H54 (cell line): ENCODE measurements around the gene SYNPO.
A peak's percentile ranks its signal among the peaks of the same experiment; 100 is the strongest.

Experiments
- DNase-seq: peaks from one replicate; pipeline ENCODE4 v3.0.0; 2011; ENCODE audit warnings: low spot score, mixed read lengths; ENCODE audit not compliant: insufficient read length
- FAIRE-seq: peaks from 3 replicates; lab custom pipeline; 2011; peaks lifted over from hg19 to GRCh38; lab: Jason Lieb, UNC
- POLR2A ChIP-seq: IDR thresholded peaks from 2 replicates; pipeline ENCODE4 v1.6.1; 2011; ENCODE audit warnings: low read depth, mild to moderate bottlenecking, low read length

SYNPO gene

DNA sequence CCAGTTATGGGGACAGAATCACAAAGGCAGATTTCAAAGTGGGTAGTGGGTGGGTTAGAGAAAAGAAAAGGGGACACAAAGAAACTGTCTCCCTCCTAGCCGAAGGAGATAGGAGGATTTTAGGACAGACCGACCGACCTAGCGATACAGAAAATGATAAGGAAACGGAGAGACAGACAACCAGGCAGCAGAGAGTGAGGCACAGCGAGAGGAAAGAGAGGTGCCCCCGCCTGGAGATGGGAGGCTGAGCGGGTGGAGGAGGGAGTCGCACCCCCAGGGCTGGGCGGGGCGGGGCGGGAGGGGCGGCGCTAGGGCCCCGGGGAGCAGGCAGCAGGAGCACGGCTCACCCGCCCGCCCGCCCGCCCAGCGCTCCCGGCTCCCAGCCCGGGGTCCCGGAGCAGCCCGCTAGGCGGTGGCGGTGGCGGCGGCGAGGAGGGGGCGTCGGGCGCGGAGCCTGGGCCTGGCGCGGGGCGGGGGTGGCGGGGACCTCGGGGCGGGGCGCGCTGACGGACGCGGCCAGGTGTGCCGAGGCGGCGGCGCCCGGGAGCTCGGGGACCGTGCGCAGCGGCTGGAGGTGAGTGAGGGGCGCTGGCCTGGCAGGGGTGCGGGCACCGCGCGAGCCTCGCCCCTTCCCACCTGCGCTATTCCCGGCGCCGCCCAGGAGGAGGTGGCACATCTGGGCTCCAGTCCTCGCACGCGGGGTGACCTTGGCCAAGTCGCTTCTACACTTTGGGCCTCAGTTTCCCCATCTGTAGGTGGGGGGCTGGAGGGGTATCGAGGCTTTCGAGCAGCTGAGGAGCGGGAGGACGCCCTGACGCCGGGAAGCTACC lies 15.9 kb upstream of the SYNPO start:
- FAIRE-seq (no peak), DNase-seq (peak; percentile 54)
- TF ChIP-seq POLR2A: no peak

DNA sequence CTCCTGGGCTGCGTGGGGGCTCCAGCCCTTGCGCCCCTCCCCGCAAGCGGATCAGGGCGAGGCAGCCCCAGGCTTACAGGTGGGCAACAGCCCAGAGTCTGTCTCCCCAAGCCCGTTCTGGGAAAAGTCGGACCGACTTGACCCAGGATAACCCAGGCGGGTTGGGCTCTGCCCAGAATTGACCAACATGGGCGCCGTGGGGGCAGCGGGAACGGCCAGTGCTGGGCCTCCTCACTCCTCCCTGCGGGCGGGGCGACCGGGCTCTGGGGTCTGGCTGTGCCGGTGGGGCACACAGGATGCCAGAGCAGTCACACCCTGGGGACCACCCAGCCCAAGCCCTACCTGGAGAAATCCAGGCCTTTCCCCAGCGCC lies 15.3 kb upstream of the SYNPO start:
- TF ChIP-seq POLR2A: no peak
- DNase-seq: no peak
- FAIRE-seq: no peak

DNA sequence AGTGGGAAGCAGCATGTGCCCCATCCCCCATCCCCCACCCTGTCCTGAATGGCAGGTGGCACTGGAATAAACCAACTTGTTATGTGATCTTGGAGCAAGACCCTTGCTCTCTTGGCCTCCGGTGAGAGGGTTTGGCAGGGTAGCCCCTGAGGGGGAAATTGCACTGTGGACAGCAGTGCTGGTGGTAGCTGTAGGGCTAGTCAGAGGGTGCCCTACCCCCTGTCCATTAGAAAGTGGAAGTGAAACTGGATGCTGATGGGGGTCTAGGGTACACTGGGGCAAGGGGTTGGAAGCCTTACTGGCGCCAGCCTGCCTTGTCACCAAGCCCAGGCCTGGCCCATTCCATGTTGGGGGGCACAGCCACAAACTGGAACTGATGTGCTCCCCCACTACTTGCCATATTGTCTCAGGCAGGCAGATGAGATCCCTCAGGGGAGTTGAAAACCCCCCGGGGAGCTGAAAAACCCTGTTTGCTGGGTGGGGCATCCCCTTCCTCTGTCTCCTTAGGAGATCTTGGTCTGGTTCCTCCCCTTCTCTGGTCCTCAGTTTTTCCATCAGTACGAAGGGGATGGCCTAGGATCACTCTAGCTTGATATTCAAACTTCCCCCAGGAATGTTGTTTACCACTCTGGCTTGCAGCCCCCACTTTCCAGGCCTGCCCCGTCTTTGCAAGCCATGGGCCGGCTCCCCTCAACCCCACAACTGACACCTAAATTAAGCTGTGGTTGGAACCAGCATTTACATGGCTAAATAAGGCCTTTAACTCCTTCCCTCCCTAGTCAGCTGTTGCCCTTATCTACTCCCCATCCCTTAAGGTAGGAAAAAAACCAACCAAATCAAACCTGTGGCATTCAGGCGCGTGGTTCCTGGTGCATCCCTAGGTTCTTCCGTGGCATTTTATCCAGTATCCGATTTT lies 14.4 kb upstream of the SYNPO start:
- FAIRE-seq (no peak), DNase-seq (no peak)
- TF ChIP-seq POLR2A: no peak

DNA sequence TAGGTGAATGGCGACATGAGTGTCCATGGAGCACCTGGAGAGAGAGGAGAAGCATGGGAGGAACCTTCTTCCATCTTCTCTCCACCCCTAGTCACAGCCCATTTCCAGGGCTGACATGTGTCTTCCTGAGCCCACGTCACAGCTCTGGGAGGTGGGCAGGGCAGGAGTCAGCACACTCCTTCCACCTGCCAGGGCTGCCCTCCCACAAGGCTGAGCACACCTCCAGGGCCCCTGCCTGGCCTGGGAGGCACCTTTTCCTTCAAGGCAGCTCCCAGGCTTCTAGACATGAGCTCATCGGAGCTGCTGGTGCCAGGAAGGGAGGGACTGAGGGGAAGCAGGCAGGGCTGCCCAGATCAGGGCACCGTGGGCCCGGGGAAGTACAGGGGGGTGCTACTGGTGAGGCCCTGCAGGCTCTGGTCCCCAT lies 13.6 kb upstream of the SYNPO start:
- DNase-seq (no peak), FAIRE-seq (no peak)
- TF ChIP-seq POLR2A: no peak

DNA sequence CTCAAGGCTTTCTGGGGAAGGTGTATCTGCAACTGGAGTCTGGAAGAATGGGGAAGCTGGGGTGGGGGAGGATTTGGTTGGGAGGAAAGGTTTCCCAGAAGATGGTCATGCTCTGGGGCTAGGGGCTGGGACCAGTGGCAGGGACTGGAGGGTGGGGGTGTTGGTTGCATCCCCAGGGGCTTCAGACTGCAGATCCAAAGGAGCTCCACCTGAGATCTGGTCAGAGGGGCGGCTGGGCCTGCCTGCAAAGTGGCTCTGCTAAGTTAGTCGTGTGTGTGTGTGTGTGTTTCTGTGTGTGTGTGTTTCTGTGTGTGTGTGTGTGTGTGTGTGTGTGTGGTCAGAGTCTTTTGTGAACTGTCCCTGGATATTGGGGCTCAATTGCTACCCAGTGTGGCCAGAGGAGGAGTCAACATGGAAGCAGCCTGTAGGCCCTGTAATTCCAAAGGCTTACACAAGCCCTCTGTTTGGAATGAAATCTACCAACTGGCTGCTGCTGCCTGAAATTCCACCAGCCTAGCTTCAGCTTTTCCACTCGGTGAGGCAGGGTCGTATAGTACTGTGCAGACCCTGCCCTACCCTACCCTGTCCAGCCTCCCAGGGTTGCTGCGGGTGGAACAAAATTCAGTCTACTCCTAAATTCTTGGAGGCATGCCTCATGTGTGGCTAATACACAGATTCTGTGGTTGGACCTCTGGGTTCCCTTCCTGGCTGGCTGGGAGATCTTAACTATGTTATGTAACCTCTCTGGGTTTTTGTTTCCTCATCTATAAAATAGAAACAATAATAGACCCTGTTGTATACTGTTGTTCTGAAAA lies 12.5 kb upstream of the SYNPO start:
- no peak for TF ChIP-seq POLR2A
- DNase-seq: peak; percentile 61
- FAIRE-seq: no peak

DNA sequence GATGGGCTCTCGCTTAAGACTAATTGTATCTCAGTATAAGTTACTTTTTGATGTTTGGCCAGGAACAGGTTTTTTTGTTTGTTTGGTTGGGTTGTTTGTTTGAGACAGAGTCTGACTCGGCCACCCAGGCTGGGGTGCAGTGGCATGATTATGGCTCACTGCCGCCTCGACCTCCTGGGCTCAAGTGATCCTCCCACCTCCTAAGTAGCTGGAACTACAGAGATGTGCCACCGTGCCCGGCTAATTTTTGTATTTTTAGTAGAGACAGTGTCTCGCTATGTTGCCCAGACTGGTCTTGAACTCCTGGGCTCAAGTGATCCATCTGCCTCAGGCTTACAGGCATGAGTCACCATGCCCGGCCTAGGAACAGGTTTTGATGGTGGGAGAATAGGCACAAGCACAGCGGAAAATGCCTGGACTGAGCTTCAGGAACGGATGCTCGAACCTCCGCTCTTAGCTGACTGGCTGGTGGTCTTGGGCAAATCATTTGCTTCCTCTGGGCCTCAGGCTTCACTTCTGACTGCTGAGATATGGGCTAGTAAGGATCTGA lies 11.4 kb upstream of the SYNPO start:
- FAIRE-seq (no peak), DNase-seq (no peak)
- no peak for TF ChIP-seq POLR2A

DNA sequence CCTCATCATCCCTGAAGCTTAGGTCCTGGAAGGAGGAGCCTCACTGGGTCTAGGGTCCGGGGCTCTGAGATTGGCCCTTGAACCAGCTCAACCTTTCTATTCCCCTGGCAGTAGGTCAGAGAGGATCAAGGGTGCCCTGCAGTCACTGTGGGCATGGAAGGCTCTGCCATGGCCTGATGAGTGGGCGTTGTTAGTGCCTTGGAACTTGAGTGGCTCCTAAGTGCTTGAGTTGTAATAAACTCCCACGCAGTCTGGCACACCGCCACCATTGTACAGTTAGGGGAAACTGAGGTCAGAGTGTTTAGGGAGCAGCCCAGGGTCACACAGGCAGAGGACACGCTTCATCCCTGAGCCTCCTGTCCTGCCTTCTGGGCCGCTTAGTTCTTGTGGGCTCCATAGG lies 10.4 kb upstream of the SYNPO start:
- no peak for FAIRE-seq

DNA sequence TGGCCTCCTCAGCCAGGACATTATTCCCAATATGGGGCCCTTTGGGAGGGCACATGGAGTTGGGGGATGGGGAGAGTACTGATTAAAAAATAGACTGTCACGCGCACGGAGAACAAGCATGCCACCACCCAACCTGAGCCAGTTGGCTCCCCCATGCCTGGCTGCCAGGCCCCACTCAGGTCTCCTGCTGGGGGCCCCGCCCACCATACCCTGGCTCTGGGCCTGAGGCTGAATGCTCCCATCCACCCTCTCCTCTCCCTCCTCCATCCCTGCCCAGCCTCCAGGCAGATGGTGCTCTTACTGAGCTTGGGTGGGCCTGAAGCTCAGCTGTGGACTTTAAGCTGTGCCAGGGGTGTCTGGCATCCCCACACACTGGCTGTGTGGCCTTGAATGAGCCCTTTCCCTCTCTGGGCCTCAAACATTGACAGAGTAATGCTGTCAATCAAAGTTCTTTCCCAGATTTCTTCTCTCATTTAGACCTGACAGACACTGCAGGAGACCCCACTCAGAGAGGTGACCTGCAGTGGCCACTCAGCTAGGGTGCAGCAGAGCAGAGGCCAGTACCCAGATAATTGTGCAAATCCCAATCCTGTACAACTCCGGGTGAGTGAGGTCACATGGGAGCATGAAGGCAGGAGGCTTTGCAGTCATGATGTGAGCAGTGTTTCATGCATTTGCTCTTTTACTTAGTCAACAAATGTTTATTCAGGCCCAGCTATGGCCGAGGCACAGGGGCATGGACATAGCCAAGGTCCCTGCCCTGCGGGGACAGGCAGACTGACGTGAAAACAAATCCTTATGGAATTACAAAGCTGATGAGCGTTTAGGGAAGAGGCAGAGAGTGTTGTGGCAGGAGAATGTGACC lies 9.8 kb upstream of the SYNPO start:
- no peak for TF ChIP-seq POLR2A
- no peak for FAIRE-seq

More for the DNA sequence above, 10.4 kb upstream of the SYNPO start:
- no peak for TF ChIP-seq POLR2A
- no peak for DNase-seq

DNA sequence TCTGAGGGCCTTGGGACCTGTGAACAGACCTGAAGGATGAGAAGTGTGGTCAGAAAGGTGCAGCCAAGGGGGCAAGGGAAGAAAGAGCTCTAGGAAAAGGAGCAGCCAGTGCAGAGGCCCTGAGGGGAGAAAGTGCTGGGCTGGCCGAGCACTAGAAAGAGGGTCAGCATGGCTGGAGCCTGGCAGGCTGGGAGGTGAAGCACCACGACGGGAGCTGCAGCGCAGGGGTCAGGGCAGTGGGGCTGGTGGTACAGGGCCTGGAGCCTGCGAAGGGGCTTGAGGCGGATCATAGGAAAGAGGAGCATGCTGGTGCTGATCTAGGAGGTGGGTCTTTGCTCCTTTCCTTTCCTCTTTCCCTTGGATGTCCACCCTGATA lies 9.1 kb upstream of the SYNPO start:
- DNase-seq (no peak), FAIRE-seq (no peak)
- no peak for TF ChIP-seq POLR2A

More for the DNA sequence above, 9.8 kb upstream of the SYNPO start:
- DNase-seq: no peak

DNA sequence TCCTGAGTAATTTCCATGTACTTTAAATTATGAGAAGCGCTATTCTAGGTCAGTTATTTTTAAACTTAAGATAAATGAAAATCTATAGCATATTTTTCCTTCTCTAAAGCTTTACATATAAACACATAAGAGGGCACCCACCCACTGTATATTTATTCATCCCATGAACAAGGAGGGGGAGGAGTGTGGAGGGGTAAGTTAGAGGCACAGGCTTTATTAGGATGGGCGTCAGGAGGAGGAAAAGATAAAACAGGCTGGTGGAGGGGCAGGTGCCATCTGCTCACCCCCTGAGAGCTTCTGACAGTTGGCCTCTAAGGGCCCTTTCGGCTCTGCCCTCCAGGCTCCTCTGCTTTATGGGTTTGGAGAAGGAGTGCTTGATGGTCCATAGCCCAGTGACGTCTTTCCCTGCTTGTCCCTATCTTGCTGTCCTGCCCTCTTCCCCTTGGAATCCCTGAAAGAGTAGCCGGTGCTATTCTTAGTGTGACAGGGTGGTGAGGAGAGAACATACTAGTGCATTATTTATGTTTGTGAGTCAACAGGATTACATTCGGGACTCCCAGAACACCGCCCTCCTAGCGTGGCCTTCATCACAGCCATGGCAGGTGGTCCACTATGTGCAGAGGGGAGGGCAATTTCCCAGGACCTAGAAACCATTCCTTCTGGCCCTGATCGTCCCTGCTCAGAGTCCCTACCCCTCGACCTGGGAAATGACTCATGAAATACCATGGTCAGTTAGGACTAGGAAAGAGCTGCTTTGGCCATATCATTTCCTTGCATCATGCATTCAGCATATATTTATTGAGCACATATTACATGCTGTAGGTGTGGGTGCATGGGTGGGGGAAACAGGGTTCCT lies 7.9 kb upstream of the SYNPO start:
- FAIRE-seq: no peak
- no peak for TF ChIP-seq POLR2A
- peak; percentile 51 for DNase-seq

DNA sequence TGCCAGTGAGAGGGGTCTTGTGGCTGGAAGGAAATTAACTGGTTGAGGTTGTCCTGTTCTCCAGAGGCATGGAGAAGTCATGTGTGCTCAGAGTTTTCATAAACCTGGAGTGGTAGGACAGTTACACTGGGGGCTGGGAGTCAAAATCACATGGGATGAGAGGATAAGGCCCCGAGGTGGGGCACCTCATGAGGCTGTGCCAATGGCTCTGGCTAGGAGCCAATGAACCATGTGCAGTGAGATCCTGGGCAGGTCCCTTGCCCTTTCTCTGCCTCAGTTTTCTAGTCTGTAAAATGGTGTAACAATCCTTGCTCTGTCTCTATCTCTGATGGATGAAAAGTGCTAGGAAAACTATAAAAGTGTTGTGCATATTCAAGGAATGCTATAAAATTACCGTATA lies 7.0 kb upstream of the SYNPO start:
- DNase-seq (no peak), FAIRE-seq (no peak)
- TF ChIP-seq POLR2A: no peak
